NCI-H187 (cell line): ENCODE results near the gene LCP2.
"Not testable (repeated sequence)": the region's sequence is repeated elsewhere in the genome, so short reads cannot be mapped to it uniquely, and the experiment has no call there.

Experiments used
- DNase-seq, 2 experiments: peaks; one replicate each; lab custom pipeline; 2025; lab: John Stamatoyannopoulos, UW

Gene LCP2

DNA sequence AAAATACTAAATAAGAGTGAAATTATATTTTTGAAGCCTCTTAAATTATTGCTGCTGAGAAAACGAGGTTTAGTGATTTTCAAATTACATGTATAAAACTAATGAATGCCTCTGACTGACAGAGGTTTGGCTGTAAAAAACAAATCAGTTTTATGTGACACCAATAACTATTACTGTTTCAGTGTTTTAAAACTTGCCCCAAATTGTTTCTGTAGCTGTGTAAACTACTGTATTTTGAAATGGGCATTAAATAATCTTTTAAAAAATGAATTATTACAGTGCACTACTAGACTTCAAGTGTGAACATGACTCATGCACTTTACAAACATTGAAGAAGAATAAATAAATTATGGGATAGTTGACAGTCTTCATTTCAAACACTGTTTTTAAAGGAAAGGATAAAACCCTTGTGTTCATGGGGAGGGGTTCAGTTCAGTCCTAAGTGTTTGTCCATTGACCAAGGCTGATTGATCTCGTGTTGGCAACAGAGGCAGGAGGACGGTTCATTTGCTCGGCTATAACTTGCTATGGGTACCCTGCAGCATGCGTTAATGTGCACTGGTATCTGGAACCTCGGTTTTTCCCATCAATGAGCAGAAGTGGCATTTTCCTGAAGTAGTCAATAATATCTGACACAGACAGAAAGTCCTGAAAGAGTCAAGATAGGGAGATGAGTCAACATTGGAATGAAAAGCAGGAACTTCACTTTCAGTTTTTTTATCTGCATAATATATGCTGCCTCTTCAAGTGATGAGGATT, 49.2 kb downstream of the LCP2 start:
- no peak for DNase-seq

DNA sequence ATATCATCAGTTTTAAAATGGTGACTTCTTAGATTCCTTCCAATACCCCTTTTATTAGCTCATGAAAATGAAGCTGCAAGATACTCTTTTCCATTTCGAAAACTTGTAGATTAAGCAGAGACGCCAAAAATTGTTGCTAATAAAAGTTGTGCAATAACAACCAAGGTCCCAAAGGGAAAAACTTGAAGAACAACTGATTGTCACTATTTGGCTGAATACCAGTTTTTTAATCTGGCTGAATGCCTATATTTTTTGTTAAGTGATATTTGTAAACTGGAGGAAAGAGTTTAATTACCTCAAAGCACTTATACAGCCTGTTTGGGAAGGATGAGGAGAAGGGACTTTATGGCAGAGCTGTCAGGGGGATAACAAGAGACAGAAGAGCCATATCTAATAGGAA, 50.2 kb downstream of the LCP2 start:
- DNase-seq, result no peak

DNA sequence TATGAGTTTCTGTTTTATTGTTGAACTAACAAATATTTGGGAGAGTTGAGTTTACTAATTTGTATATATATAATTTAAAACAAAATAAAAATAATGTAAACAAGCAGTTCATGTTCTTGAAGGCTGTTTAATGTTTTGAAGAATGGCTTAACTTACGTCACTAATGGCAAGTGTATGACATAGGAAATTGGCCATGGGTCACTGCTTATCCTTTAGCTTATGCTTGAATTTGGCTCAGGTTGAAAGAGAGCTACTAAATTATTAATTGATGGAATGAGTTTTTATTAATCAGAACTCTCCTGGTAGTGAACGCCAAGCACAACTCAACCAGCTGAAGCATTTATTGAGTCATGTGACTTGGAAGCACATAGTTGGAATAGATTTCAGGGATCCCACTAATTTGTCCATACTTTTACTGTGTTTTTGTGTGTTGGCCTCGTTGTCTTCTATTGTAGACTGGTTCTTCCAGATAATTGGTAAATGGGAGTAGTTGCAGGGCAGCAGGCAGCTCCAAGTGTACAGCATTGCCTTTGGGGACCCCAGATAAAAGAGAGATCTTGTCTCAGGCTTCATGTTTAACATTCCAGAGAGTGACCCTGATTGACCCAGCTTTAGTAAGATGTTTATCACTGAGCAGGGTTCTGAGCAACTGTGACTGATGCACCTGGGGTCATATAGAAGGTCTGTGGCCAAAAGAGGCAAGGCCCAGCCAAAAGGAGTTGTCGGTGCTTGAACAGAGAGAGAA, 51.3 kb downstream of the LCP2 start:
- no peak for DNase-seq

DNA sequence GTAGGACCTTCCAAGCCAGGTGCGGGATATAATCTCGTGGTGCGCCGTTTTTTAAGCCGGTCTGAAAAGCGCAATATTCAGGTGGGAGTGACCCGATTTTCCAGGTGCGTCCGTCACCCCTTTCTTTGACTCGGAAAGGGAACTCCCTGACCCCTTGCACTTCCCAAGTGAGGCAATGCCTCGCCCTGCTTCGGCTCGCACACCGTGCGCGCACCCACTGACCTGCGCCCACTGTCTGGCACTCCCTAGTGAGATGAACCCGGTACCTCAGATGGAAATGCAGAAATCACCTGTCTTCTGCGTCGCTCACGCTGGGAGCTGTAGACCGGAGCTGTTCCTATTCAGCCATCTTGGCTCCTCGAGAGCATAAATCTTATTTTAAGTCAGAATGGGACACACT, 52.1 kb downstream of the LCP2 start:
- not testable (repeated sequence) for DNase-seq

DNA sequence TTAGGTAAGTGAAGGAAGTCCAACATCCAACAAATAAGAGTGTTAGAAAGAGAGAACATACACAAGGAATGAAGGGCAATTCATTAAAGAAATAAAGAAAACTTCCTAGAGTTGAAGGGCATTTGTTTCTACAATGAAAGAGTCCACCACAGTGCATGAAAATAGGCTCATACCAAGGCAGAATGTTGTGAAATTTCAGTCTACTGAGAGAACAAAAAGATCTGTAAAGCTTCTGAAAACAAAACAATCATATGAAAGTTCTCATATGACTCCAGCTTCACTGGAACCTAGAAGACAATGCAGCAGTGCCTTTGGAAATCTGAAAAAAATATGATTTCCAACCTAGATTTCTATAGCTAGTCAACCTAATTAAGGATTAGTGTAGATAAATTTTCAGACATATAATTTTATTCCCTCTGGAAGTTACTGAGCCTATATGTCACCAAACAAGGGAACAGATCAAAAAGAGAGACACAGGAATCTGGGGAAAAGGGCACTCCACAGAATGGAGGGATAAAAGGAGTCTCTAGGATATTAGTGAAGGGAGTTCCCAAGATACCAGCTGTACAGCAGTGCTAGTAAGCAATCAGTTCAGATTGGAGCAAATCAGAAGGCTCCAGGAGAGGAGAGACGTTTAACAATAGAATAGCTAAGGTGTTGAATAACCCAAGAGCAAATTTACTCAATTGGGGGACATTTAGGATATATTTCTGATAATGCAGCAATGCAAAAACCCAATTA, 59.0 kb downstream of the LCP2 start:
- DNase-seq, result no peak

DNA sequence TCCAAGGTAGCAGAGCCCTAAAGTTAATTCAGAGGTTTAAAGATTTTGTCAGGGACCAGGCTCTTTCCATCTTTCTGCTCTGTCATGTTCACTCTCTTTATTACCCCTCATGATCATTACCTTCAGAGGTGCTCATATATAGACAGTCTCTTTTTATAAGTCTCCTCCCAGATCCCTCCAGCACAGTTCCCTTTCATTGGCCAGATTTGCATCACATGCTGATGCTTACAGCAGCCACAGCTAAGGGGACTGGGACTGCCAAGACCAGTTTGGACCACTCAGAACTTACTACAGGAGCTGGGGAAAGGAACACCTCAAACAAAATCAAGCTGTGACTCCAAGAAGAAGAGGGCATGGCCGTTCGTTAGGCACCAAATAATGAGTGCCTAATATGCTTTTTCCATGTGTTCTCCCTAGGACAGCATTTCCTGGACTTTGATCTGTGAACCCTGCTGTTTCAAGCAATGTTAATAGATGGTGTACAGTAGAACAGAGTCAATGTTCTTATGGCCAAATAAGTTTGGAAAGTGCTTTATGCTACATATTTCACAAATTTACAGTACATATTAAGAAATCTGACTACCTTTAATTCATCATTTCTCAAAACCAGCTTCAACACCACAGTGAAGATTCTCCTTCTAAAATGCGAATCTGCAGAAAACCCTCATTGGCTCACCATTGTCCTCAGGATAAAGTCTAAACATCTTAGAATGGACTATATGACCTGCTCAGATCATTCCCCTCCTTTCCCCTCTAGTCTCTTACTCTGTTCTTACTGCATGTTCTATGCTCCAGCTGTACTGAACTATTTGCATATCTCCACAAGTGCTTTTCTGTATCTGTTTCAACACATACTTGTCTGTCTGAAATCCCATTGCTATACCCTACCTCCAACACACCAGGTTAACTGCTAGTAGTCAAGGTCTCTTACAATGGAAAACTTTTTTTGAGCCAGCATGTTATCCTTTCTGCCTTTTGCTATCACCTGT, 61.4 kb downstream of the LCP2 start:
- DNase-seq, result no peak

DNA sequence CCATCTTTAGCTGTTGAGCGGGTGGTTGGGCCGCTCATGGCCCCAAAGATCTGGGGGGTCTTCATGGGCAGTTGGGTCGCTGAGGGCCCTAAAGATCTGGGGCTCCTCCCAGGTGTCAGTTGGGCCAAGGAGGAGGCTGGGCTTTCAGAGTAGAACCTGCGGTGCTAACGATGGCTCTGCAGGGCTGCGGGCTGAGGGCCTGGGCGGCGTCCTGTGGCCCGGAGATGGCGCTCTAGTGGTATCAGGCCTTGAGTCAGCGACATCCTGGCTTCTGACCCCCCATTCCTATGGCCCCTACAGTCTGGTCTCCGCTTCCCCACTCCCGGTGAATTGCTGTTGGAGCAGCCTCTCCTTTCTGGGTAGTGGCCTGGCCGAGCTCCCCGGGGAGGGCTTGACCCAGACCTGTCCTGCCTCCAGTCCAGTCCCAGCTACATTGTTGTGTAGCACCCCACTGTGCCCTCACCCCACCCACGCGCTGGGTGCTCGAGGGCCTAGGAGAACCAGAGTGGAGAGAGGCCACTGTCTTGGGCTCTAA, 64.2 kb downstream of the LCP2 start:
- no peak for DNase-seq

DNA sequence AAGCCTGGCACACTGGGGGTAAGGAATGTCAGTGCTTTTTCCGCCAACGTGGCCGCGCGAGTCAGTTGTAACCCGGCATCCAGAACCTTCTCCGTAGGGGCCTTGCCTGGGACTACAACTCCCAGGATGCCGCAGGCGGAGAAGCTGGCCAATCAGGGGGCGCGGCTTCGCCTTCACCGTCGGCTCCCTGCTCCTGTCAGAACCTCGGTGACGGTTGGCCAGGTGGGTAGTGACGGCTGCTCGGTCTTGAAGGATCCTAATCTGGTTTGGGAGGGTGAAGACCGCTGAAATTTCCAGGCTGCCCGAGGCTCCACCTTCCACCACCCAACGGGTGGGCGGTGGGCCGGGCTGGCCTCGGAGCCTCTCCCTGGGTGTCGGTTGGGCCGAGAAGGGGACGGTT, 64.8 kb downstream of the LCP2 start, which contains the start of gene C5orf58:
TSS of gene C5orf58 (plus strand) at position 200 of the 400 bp plus-strand sequence. CDS start 1,992 bp downstream, outside the sequence.
- DNase-seq, result no peak

DNA sequence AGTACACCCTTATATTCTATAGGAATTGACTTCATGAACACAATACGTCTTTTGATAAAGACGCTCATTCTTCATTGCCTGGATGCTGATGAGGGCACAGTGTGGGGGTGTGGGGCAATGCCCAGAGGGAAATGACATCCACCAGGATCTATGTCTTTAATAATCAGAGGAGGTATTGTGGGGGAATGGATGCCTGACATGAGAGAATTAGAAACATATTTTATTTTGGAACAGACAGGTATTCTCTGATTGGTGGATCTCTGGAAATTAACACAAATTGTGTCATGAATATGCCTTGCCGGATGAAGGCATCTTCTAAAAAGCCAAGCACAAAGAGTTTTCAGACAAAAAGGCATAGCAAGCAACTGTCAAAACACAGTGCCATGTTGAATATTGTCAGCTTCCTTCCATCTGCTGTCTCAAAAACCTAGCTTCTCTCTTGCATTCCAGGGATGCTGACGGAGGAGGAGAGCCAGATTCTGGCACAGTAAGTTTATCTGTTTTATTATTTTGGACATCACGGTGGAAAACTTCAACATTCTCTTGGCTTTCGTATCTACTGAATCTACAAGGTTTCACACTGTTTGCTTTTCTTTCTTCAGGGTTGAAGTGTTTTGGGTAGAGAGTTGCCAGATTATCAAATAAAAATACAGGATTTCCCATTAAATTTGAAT, 68.7 kb downstream of the LCP2 start:
- DNase-seq, result no peak

DNA sequence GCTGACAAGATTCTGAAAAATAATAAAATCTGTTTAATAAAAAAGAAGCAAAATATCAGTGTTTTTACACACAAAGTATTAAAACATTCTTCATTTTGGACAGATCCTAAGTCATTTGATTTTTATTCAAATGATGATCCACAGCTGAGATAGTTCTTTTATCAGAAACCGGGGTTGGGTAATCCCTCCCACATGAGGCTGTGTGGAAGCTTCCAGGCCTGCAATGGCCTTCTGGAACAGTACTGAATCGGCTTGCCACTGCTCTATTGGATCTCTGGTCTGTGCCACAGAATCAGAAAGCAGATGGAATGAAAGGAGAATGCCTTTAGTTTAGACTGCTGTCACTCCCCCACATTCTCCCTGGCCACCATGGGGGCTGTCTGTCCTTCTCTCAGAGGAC, 70.9 kb downstream of the LCP2 start:
- no peak for DNase-seq

DNA sequence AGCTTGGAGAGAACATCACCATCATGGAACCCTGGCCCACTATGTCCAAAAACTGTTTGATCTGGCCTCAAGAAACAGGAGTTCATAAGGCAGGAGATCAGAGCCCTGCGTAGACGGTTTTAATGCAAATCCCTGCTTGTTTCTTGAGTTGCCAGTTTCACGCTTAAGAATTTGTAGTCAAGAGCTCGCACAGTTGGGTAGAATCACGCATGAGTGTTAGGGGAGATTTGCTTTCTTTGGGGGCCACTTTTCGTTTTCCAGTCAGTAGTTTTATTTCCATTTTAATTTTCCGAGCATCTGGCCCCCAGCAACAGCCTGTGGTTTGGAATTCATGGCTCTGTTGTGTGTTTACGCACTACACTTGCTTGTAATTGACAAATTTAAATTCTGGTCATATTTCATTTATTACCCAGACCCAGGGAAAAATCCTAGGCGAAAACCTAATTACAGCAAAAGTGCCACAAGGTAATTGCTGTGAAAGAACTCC, 71.4 kb downstream of the LCP2 start:
- no peak for DNase-seq

DNA sequence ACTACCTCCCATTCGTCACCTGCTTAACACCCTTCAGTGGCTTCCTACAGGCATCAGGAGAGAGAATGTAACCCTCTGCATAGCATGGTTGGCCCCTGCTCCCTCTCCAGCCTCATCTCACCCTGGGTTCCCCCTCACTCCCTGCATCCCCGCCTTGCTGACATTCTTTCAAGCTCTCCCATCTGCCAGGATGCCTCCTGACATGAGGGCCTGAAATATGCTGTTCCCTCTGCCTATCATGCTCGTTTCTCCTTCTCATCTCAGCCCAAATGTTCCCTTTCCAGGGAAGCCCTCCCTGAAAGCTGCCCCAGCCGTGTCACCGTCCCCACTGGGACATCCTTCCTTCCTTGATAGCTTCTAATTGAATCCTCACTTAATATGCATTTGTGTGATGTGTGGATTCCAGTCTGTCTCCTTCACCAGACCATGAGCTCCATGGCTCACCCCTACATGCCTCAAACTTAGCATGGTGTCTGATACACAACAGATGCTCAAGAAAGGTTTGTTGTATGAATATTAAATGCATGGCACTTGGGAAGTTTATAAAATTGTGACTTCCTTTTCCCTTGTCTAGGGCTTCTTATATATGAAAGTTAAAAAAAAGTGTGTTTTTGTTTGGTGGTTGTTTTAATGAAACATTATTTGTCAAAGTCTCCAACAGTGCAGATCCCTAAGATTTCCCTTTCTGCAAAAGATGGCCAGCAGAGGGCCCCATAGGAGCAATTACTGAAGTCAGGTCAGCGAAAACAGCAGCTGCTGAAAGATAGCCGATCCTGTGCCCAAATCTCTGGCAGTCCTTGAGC, 72.0 kb downstream of the LCP2 start:
- DNase-seq, result peak in 1 of 2 experiments; percentile 3

DNA sequence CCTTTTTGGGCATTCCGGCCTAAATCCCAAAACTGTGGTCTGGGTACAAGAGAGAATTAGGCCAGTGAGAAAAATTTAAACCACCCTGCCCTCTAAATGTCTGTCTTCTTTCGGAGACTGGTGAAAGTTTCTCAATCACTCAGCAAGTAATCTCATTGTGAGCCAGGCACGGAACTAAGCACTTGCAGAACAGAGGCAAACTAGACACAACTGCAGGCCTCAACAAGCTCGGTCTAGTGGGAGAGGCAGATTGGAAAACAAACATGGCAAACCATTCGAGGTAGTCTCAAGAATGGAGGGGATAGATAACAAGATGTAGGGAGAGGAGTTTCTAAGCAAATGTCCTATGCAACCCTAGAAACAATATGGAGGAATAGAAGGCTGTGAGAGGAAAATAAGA, 73.7 kb downstream of the LCP2 start:
- no peak for DNase-seq

DNA sequence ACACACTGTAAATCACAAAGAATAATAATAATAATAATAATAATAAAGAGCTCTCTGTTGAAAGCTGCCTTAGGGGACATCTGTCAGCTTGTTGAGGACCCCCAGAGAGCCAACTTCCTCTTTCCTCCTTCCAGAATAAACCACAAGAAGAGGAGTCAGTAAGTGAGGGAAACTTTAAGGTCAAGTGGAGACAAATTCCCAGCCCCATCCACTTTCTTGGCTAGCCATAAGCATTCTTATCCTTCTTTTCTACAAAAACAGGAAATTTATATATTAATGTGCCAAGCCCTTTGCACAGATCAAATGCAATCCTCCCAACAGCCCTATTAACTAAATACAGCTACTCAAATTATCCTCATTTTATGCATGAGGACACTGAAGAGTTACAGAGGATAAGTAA, 74.2 kb downstream of the LCP2 start:
- no peak for DNase-seq

DNA sequence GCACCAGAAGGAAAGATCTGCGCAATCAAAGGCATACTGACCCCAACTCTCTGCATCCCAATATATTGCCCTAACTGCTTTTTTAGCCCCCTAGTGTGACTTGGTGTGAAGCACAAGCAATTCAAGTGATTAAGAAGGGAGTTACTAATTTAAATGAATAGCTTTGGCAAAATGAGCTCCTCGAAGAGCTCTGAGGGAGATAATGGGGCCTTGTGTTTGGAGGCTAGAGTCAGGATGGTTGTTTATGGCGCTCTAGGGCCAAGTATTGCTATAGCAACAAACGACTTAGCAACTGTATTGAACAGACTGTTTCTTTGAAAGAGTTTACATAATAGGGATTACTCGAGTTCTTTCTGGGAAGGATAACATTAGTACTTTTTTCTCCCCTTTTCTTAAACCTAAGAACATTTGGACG, 76.2 kb downstream of the LCP2 start:
- DNase-seq, result no peak

DNA sequence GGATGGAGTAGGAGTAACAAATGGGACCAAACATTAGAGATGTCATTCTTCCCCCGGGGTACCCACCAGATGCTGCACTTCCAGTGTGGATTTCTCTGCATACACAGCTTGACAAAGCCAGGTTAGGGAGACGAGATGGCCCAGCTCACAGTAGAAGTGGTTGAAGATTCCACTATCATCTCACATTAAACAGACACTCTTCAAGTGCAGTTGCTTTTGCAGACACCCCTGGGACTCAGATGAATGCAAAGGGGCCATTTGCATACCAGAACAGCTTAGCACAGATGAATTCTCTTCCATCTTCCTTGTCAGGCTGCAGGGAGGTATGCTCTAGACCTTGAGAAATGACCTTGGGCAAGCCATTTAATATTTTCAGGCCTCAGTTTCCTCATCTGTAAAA, 77.4 kb downstream of the LCP2 start:
- no peak for DNase-seq

DNA sequence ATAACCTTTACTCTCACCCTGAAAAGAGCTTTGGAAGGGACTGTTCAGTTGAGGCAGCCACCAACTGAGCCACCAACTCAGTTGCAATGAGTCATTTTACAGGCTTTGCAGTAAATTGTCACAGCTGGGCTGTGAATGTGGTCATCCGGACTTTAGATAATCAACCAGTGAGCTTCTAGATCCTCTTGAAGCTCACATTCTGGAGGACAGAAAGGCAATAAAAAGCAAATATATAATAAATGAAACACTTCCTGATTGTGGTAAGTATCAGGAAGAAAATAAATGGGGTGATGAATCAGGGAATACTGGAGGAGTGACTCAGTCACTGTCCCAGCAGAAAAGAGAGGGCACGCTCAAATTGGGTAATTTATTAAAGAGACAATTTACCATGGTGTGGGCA, 78.0 kb downstream of the LCP2 start:
- DNase-seq, result no peak

DNA sequence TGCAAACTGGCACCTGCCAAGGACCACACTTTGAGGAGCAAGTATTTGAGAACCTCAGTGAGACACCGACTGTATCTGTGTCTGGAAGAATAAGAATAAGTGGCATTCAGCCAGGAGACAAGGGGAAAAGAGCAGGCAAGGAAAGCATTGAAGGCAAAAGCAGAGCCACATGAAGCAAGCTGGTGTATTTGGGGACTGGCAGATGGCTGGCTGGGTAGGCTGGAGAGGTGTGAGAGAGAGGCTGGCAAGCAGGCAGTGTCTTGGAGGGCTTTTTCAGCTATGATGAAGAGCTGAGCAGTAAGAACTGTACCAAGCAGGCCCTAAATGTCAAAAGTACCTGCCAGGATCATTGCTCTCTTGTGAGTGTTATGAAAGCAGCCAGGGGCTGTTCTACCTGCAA, 78.9 kb downstream of the LCP2 start:
- no peak for DNase-seq

DNA sequence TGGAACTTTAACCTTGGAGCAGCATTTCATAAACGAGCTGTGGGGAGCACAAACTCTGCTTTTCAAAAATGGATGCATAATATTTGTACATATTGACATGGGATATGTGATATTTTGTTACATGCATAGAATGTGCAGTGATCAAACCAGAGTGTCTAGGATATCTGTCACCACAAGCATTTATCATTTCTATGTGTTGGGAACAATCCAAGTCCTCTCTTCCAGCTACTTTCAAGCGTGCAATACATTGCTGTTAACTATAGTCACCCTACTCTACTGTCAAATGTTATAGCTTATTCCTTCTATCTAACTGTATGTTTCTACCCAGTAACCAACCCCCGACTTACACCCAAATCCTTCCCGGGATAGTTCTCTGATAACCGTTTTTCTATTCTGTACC, 79.7 kb downstream of the LCP2 start:
- DNase-seq, result no peak
